GM18951 (cell line): ENCODE results near the gene SLC66A2.
"Not testable (repeated sequence)": the region's sequence is repeated elsewhere in the genome, so short reads cannot be mapped to it uniquely, and the experiment has no call there.

Experiments
- POLR2A ChIP-seq: IDR thresholded peaks from 4 replicates; pipeline ENCODE4 v1.6.1; 2011; ENCODE audit warnings: mild to moderate bottlenecking; ENCODE audit not compliant: insufficient read length, insufficient read depth; ENCODE audit errors: extremely low read depth
- in situ Hi-C: fragments of 300-500 bp; cut with MboI; formaldehyde crosslinking; loops from one replicate; pipeline ENCODE4 v1.12.0; 2022; ENCODE audit warnings: low sequenced_read_pairs, mixed read lengths, inconsistent platforms; ENCODE audit not compliant: unreplicated experiment

SLC66A2 gene

DNA sequence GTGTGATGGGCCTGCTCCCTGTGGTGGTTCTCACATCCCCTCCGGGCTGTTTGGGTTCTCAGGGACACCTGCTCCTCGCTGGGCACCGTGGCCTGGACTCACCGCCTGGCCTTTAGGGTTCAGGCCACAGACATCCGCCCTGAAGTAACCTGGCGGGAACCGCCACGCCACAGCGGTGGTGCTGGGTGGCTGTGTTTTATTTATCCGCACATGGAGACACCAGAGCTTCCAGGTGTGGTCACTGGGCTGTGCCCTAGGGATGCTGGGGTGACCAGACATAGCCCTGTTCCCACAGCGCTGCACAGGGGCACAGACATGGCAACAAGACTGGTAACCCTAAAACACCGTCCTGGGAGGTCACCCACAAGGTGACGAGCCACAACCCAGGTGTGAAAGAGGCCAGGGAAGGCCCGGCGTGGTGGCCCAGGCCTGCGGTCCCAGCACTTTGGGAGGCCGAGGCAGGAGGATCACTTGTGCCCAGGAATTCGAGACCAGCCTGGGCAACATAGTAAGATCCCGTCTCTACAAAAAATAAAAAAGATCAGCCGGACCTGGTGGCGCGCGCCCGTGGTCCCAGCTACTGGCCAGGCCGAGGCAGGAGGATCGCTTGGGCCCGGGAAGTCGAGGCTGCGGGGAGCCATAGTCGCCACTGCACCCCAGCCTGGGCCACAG, 12.3 kb upstream of the SLC66A2 start:
- in situ Hi-C loops: no loop called here
- no peak for TF ChIP-seq POLR2A

DNA sequence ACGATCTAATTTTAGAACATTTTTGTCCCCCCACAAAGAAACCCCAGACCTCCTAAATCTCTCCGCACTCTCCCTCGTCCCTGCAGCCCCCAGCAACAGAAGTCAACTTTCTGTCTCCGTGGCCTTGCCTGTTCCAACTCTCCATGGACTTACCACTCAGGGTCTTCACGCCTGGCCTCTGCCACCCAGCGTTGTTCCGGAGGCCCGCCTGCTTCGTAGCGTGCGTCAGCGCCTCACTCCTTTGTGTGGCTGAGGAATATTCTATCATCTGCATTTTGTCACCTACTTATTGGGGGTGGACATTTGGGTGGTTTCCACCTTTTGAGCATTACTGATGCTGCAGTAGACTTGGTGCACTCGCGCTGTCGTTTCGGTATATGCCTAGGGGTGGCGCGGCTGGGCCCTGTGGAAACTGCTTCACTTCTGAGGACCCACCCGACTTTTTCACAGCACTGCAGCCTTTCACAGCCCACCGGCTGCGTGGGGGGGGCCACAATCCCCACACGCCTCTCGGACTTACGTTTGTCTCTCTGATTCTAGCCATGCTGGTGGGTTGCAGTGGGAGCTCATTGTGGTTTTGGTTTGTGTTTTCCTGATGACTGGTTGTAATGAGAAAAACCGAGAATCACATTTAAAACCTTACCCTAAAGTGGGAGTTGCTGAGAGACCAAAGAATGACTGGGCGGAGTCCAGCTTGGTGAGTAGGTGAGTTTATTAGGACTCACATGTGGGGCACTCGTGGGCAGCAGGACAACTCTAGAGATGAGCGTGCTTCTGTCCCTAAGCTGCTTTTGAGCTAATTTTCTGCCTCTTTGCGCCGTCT, 11.6 kb upstream of the SLC66A2 start:
- in situ Hi-C loops: no loop called here
- no peak for TF ChIP-seq POLR2A

DNA sequence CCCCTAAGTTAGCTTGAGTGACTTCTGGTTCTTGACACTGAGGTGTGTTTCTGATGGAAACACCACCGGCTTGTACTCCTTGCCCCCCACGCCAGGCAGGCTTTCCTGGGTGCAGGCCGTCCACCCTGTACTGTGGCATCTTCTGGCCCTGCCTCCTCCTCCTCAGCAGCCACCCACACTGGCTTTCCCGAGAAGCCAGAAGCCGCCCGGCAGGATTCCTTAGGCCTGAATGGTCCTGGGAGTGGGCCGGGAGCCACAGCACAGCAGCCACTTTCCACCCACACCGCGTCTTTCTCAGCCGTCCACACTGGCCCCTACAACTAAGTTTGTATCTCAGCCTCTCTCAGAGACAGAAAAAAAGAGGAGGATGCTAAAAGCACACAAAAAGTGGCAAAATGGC, 10.9 kb upstream of the SLC66A2 start:
- TF ChIP-seq POLR2A: no peak
- in situ Hi-C loops: no loop called here

DNA sequence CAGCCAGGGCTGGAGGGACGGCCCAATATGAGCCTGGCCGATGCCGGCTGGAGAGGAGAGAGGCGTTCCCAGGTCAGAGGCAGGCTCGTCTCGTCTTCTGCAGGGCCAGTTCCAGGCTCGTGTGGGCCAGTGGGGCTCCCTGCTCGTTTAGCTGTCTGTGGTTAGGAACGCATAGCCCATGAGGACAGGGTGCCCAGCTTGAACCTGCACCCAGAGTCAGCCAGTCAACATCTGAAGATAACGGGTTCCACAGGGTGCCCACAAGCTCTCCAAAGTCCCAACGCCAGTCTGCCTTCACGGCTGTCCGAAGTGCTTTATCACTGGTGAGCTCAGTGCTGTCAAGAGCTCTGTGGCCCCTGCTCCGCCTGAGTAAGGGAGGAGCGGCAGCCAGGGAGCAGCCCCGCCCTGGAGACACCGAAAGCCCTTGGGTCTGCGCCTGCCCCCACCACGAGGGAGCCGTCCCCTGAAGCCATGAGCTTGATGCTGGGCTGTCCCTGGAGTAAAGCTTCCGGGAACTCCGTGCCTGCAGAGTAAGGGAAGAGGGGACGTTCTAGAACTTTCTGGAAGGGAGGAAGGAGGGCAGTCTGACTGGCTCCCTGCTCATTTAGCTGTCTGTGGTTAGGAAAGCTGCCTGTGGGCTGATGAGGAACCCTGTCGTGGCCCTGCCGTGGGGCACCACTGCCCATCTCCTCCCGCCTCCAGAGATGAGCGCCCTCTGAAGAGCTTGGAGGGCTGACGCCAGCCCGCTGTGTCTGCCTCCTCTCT, 10.3 kb upstream of the SLC66A2 start:
- in situ Hi-C loops: no loop called here
- no peak for TF ChIP-seq POLR2A

DNA sequence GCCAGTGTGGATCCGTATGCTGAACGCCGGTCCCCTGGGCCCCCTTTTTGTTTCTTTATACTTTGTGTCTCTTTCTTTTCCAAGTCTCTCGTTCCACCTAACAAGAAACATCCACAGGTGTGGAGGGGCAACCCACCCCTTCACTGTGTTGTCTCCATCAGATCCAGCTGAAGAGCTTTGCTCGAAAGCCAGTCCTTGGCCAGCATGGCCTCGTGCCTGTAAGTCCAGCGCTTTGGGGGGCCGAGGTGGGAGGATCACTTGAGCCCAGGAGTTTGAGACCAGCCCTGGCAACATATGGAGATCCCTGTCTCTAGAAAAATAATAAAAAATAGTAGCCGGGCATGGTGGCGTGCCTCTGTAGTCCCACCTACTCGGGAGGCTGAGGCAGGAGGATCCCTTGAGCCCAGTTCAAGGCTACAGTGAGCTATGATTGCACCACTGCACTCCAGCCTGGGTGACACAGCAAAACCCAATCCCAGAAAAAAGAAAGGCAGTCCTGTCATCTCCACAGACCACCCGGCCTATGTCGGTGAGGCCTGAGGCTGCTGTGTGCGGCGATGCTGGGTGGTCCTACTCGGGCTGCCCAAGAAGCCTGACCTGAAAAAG, 9.6 kb upstream of the SLC66A2 start:
- in situ Hi-C loops: no loop called here
- no peak for TF ChIP-seq POLR2A

DNA sequence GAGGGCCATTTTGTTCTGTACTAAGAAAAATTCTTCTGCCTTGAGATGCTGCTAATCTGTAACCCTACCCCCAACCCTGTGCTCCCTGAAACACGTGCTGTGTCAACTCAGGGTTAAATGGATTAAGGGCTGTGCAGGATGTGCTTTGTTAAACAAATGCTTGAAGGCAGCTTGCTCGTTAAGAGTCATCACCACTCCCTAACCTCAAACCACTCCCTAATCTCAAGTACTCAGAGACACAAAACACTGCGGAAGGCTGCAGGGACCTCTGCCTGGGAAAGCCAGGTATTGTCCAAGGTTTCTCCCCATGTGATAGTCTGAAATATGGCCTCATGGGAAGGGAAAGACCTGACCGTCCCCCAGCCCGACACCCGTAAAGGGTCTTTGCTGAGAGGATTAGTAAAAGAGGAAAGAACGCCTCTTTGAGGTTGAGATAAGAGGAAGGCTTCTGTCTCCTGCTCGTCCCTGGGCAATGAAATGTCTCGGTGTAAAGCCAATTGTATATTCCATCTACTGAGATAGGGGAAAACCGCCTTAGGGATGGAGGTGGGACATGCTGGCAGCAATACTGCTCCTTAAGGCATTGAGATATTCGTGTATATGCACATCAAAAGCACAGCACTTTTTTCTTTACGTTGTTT, 8.8 kb upstream of the SLC66A2 start:
- in situ Hi-C loops: not testable (repeated sequence)

DNA sequence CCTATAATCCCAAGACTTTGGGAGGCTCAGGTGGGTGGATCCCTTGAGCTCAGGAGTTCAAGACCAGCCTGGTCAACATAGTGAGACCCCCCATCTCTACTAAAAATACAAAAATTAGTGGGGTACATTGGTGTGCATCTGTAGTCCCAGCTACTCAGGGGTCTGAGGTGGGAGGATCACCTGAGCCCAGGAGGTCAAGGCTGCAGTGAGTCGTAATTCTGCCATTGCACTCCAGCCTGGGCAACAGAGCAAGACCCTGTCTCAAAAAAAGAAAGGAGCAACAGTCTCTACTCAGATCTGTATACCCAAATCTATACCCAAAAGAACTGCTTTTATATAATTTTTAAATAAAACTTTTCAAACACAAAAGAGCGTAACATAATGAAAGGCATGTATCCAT, 7.5 kb upstream of the SLC66A2 start:
- in situ Hi-C loops: no loop called here
- TF ChIP-seq POLR2A: no peak

DNA sequence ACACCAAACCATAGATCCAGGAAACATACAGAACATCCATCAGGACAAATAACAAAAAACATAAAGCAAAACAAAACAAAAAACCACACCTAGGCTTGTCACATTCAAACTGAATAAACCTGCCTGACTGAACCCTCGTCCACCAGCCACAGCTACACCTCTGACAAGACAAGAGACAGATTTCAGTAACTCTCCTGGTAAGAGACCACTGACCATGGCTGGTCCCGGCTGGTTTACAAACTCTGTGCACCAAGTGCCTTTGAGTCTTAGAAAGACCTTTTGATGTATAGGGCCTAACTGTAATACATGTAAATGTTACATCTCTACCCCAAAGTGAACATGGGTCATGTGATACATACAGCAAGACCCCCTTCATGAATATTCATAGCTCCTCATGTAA, 4.8 kb upstream of the SLC66A2 start:
- in situ Hi-C loops: no loop called here
- TF ChIP-seq POLR2A: no peak

DNA sequence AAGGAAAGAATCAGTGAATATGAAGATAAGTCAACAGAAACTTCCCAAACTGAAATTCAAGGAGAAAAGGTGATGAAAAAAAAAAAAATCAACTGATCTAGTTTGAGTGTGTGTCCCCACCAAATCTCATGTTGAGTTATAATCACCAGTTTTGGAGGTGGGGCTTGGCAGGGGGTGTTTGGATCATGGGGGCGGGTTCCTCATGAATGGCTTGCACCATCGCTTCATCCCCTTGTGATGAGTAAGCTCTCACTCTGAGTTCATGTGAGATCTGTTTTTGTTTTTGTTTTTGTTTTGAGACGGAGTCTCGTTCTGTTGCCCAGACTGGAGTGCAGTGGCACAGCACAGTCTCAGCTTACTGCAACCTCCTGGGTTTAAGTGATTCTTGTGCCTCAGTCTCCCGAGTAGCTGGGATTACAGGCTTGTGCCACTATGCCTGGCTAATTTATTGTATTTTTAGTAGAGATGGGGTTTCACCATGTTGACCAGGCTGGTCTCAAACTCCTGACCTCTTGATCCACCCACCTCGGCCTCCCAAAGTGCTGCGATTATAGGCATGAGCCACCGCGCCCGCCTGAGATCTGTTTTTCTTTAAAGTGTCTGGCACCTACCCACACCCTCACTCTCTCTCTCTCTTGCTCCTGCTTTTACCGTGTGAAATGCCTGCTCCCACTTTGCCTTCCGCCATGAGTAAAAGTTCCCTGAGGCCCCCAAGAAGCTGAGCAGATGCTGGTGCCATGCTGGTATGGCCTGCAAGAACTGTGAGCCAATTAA, 4.0 kb upstream of the SLC66A2 start:
- no peak for TF ChIP-seq POLR2A
- in situ Hi-C loops: no loop called here

DNA sequence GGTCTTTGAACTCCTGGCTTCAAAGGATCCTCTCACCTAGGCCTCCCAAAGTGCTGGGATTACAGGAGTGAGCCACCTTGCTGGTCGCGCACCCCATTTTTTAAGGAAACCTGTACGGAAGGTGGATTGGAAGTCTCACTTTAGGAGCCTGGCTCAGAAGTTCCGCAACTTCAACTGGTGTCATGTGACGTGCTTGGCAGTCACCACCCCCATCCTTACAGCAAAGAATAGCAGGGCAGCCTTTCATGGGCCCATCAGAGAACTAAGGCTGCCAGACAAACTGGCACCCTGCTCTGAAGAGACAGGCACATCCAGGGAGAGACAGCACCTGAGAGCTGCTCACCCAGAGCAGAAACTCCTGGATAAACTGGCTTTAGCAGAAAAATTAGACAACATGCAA, 3.3 kb upstream of the SLC66A2 start:
- in situ Hi-C loops: no loop called here
- no peak for TF ChIP-seq POLR2A

DNA sequence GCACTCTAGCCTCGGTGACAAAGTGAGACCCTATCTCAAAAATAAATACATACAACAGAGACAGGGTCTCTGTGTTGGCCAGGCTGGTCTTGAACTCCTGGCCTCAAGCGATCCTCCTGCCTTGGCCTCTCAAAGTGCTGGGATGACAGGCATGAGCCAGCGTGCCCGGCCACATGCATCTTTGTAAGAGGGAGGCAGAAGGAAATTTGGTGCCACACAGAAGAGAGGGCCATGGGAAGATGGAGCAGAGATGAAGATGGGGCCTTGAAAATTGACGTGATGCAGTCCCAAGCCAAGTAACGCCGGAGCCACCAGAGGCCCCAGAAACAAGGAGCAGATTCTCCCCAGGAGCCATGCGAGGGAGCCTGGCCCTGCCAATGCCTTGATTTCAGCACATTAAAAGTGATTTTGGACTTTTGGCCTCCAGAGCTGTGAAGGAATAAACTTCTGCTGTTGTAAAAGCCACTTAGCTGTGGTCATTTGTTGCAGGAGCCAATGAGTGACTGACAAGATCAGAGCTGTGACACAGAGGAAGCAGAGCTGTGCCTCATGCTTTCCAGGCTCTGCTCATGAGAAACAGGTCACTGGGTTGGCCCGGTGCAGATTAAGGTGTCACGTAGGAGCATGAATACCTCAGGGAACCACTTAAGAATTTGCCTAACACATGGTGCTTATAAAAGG, 2.7 kb upstream of the SLC66A2 start:
- TF ChIP-seq POLR2A: no peak
- in situ Hi-C loops: no loop called here

DNA sequence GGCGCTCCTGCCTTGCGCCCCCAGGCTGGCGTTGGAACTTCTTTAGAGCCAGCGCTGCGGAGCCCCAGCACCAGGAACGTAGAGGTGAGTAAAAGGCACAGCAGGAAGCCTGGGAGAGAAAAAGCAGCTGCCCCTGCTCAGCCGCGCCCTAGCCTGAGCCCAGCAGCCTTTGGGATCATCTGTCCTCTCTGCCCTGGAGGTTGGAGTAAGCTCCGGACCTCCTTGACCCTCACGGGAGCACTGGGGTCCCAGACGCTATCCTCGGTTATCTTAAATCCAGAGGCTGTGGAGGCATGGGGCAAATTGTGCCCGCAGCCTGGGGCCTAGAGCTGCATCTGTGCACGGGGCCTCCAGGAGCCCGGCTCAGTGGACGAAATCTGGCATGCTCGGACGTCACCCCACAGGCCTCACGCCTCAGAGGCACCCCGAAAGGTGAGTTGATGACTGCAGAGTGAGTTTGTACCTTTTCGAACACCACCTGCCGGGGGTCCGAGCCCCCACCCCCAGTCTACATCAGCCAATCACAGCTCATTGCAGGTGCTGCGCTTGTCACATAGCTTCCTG, 1.6 kb upstream of the SLC66A2 start:
- in situ Hi-C loops: no loop called here

More for the DNA sequence above, 1.6 kb upstream of the SLC66A2 start:
- no peak for TF ChIP-seq POLR2A
